ENCODE results near the gene IL1RAPL2.
"Not testable (repeated sequence)": the region's sequence is repeated elsewhere in the genome, so short reads cannot be mapped to it uniquely, and the experiment has no call there.

Gene IL1RAPL2

GRCh38 chrX:104565791-104566680, at the start of gene IL1RAPL2:
Gene IL1RAPL2, plus strand, starts transcription at chrX:104566199.
- no peak for DNase-seq

- no peak for DNase-seq
Observed at GRCh38 chrX:104522386-104522785, 43.6 kb upstream of the IL1RAPL2 start.

GRCh38 chrX:104523858-104524257, 42.1 kb upstream of the IL1RAPL2 start:
- DNase-seq = no peak

GRCh38 chrX:104539081-104539480, 26.9 kb upstream of the IL1RAPL2 start:
- DNase-seq = no peak

GRCh38 chrX:104542447-104542846, 23.6 kb upstream of the IL1RAPL2 start:
- not testable (repeated sequence) for DNase-seq

- no peak for DNase-seq
Observed at GRCh38 chrX:104564335-104564734, 1.7 kb upstream of the IL1RAPL2 start.

- DNase-seq = no peak
Observed at GRCh38 chrX:104564921-104565703, 887 bp upstream of the IL1RAPL2 start.

GRCh38 chrX:104566681-104567501, 892 bp downstream of the IL1RAPL2 start:
- no peak for DNase-seq

GRCh38 chrX:104567506-104567905, 1.5 kb downstream of the IL1RAPL2 start:
- DNase-seq = no peak

- no peak for DNase-seq
Observed at GRCh38 chrX:104568304-104568915, 2.4 kb downstream of the IL1RAPL2 start.

- DNase-seq = no peak
Observed at GRCh38 chrX:104618106-104618895, 52.3 kb downstream of the IL1RAPL2 start.

- DNase-seq = no peak
Observed at GRCh38 chrX:104621781-104622180, 55.8 kb downstream of the IL1RAPL2 start.

- DNase-seq = no peak
Observed at GRCh38 chrX:104641176-104641575, 75.2 kb downstream of the IL1RAPL2 start.

- DNase-seq = no peak
Observed at GRCh38 chrX:104647084-104647483, 81.1 kb downstream of the IL1RAPL2 start.

- DNase-seq = no peak
Observed at GRCh38 chrX:104659005-104659744, 93.2 kb downstream of the IL1RAPL2 start.

GRCh38 chrX:104660092-104660491, 94.1 kb downstream of the IL1RAPL2 start:
- no peak for DNase-seq

GRCh38 chrX:104662694-104663093, 96.7 kb downstream of the IL1RAPL2 start:
- no peak for DNase-seq

- DNase-seq = no peak
Observed at GRCh38 chrX:104665691-104666090, 99.7 kb downstream of the IL1RAPL2 start.

- DNase-seq = no peak
Observed at GRCh38 chrX:104668550-104668949, 102.6 kb downstream of the IL1RAPL2 start.

- no peak for DNase-seq
Observed at GRCh38 chrX:104669063-104669462, 103.1 kb downstream of the IL1RAPL2 start.

GRCh38 chrX:104670051-104670450, 104.1 kb downstream of the IL1RAPL2 start:
- no peak for DNase-seq

Measured in NCI-H2171 treated with DMSO at 0.1 percent for 48 hours (cell line).